ENCODE results near the gene DCAF17. TPM values are rescaled to one million over a fixed set of nuclear protein-coding genes. Genes with fewer than 3 reads are reported as not detected.

Gene DCAF17
- total and polyA plus RNA-seq, 2 of the 13 experiments (the other 11 are each of a cell fraction or from before 2014, with no cell fraction given) = 13.7 to 30.0 TPM

DNA sequence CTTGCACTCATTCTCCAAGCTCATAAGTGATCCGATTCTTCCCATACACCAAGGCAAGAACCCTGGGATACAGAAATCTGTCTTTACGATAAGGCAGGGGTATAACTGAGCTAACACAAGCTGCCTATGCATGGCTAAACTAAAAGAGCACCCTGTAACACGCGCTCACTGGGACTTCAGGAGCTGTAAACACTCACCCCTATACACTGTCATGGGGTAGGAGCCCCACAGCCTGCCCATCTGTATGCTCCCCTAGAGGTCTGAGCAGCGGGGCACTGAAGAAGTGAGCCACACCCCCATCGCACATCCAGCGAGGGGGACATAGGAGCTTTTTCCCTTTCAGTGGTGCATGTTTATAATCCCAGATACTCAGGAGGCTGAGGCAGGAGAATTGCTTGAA lies 47.0 kb upstream of the DCAF17 start:
- TF ChIP-seq CAMTA2 (CRISPR knock-in tag; IDR thresholded peaks at IDR 0.05; ENCODE audit: borderline replicate concordance) (no peak), ZNF619 (CRISPR knock-in tag; IDR thresholded peaks at IDR 0.05) (no peak), NFYB (CRISPR knock-in tag; IDR thresholded peaks at IDR 0.05) (no peak), BRF2 (CRISPR knock-in tag; IDR thresholded peaks at IDR 0.05) (no peak), SYNCRIP (IDR thresholded peaks at IDR 0.05; ENCODE audit: insufficient read depth, low read depth, low read length) (no peak), ZBTB4 (CRISPR knock-in tag; IDR thresholded peaks at IDR 0.05; ENCODE audit: borderline replicate concordance) (no peak), NFE2 (CRISPR knock-in tag; IDR thresholded peaks at IDR 0.05) (no peak), ZNF75D (CRISPR knock-in tag; IDR thresholded peaks at IDR 0.05; ENCODE audit: borderline replicate concordance) (no peak), ATRX (CRISPR knock-in tag; IDR thresholded peaks at IDR 0.05; ENCODE audit: borderline replicate concordance) (no peak), ZNF354B (CRISPR knock-in tag; IDR thresholded peaks at IDR 0.05) (no peak), SMAD1 (CRISPR knock-in tag; IDR thresholded peaks at IDR 0.05; ENCODE audit: borderline replicate concordance, low read depth) (no peak), SIN3B (IDR thresholded peaks at IDR 0.05; ENCODE audit: low read length) (no peak), MEIS1 (CRISPR knock-in tag; IDR thresholded peaks at IDR 0.05; ENCODE audit: borderline replicate concordance) (no peak), SNAPC5 (CRISPR knock-in tag; IDR thresholded peaks at IDR 0.05; ENCODE audit: borderline replicate concordance) (no peak), MZF1 (CRISPR knock-in tag; IDR thresholded peaks at IDR 0.05; ENCODE audit: borderline replicate concordance) (no peak), ZSCAN29 (CRISPR knock-in tag; conservative IDR thresholded peaks at IDR 0.05) (no peak)
- TF ChIP-seq, protein P1, sequence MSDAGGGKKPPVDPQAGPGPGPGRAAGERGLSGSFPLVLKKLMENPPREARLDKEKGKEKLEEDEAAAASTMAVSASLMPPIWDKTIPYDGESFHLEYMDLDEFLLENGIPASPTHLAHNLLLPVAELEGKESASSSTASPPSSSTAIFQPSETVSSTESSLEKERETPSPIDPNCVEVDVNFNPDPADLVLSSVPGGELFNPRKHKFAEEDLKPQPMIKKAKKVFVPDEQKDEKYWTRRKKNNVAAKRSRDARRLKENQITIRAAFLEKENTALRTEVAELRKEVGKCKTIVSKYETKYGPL (CRISPR knock-in tag; IDR thresholded peaks at IDR 0.05) = no peak
- Histone ChIP-seq H3K4me1 (ENCODE audit: insufficient read depth, low read length) (peaks cover 6% of the 10 kb centered on the region), H3K36me3 (replicated peaks in 1 of 2; ENCODE audit: control insufficient read depth in 1 of 2, insufficient read depth in 2 of 2, low read length in 2 of 2) (peaks cover 9 to 16% of the 10 kb centered on the region in 2 experiments; a peak in 4 of 5 replicates), H3K79me2 (ENCODE audit: insufficient read depth, low read length) (peaks cover 5% of the 10 kb centered on the region), H3K4me3 (replicated peaks in 1 of 3; ENCODE audit: insufficient read depth in 1 of 3, low read depth in 2 of 3, low read length in 3 of 3) (no peak overlapping the region), H3K9ac (ENCODE audit: insufficient read depth, low read depth, low read length) (no peak overlapping the region), H3K27me3 (ENCODE audit: control insufficient read depth in 1 of 2, insufficient read depth in 2 of 2, low read length in 2 of 2) (no peaks in the 10 kb centered on the region), H3K27ac (ENCODE audit: extremely low read length, insufficient read depth, low read length) (no peak overlapping the region), H2AFZ (ENCODE audit: low read length) (no peak overlapping the region), H3K9me3 (ENCODE audit: low read length) (no peaks in the 10 kb centered on the region), H4K20me1 (ENCODE audit: insufficient read depth, low read length) (no peaks in the 10 kb centered on the region), H3K4me2 (ENCODE audit: low read depth, low read length) (no peak overlapping the region)
- DNase-seq (ENCODE audit: low spot score) (no peak), ATAC-seq (no peak), FAIRE-seq (no peak)
- POLR2A ChIA-PET = no interaction called here
- intact Hi-C loops (cut with micrococcal nuclease; ENCODE audit: unreplicated experiment) (no loop called here), in situ Hi-C loops (cut with HindIII; ENCODE audit: extremely low pct_ligation_motif_present, low pct_unique_long_range_greater_than_20kb) (no loop called here)
- no TSS peak for BruUV-seq (replicated peaks)
- CTCF ChIA-PET (ENCODE audit: low intra/inter-chr PET ratio, low total read pairs) = no interaction called here
- 98% methylated on average over 7 of the region's 7 CpGs for WGBS (ENCODE audit: low lambda C conversion rate)
